Neural cell (in vitro differentiated cells): ENCODE measurements around the gene NPFF. TPM values are rescaled to one million over a fixed set of nuclear protein-coding genes. Genes with fewer than 3 reads are reported as not detected.

Experiments
- H2AFZ ChIP-seq: fragments of 200-600, 300-800 bp; sonication (generic), shearing (Covaris generic); 2 replicates; pipeline ENCODE4 v1.6.0; 2014; ENCODE audit warnings: low read depth, mild to moderate bottlenecking, antibody characterized with exemption, low read length, moderate library complexity
- H3F3A ChIP-seq: fragments of 200-600 bp; shearing (Covaris generic); 2 replicates; pipeline ENCODE4 v1.6.1; 2016; ENCODE audit warnings: mild to moderate bottlenecking, moderate library complexity, mixed read lengths, antibody characterized with exemption, low read length; ENCODE audit not compliant: insufficient read depth, poor library complexity, severe bottlenecking
- H3K27ac ChIP-seq: fragments of 200-600, 300-800 bp; sonication (generic), shearing (Covaris generic); 2 replicates; pipeline ENCODE4 v1.5.1; 2014; ENCODE audit warnings: mild to moderate bottlenecking, low read length, moderate library complexity
- H3K27me3 ChIP-seq: fragments of 300-800, 200-600 bp; sonication (generic), shearing (Covaris generic); 2 replicates; pipeline ENCODE4 v1.6.0; 2014; ENCODE audit warnings: mild to moderate bottlenecking, low read depth, low read length, moderate library complexity; ENCODE audit not compliant: insufficient read depth
- H3K36me3 ChIP-seq: fragments of 300-800, 200-600 bp; sonication (generic), shearing (Covaris generic); 2 replicates; pipeline ENCODE4 v1.5.1; 2014; ENCODE audit warnings: mild to moderate bottlenecking, antibody characterized with exemption, low read length, moderate library complexity; ENCODE audit not compliant: insufficient read depth
- H3K4me2 ChIP-seq: fragments of 300-800, 200-600 bp; sonication (generic), shearing (Covaris generic); 2 replicates; pipeline ENCODE4 v1.6.0; 2014; ENCODE audit warnings: mild to moderate bottlenecking, low read length
- H3K4me3 ChIP-seq: fragments of 300-800, 200-600 bp; sonication (generic), shearing (Covaris generic); 2 replicates; pipeline ENCODE4 v1.5.1; 2014; ENCODE audit warnings: mild to moderate bottlenecking, low read length, moderate library complexity
- H3K79me2 ChIP-seq: fragments of 200-600 bp; shearing (Covaris generic); replicated peaks from 2 replicates; pipeline ENCODE4 v1.6.0; 2014; ENCODE audit warnings: mild to moderate bottlenecking, low read length, moderate library complexity; ENCODE audit not compliant: insufficient read depth
- H3K9ac ChIP-seq: fragments of 300-800, 200-600 bp; sonication (generic), shearing (Covaris generic); 2 replicates; pipeline ENCODE4 v1.6.1; 2016; ENCODE audit warnings: mild to moderate bottlenecking, low read length, mixed read lengths
- H3K9me2 ChIP-seq: fragments of 200-600 bp; shearing (Covaris generic); 2 replicates; pipeline ENCODE4 v1.6.1; 2016; ENCODE audit warnings: mild to moderate bottlenecking, low read length, mixed read lengths; ENCODE audit not compliant: insufficient read depth
- H3K9me3 ChIP-seq: fragments of 200-600, 300-800 bp; sonication (generic), shearing (Covaris generic); 2 replicates; pipeline ENCODE4 v1.6.1; 2016; ENCODE audit warnings: mild to moderate bottlenecking, mixed run types, low read length, moderate library complexity, mixed read lengths
- H4K20me1 ChIP-seq: fragments of 200-600 bp; shearing (Covaris generic); 2 replicates; pipeline ENCODE4 v1.6.1; 2016; ENCODE audit warnings: mild to moderate bottlenecking, mixed run types; ENCODE audit not compliant: insufficient read depth
- EP300 ChIP-seq: fragments of 450-650 bp; conservative IDR thresholded peaks from 2 replicates; pipeline ENCODE4 v1.6.1; 2014; ENCODE audit warnings: antibody characterized with exemption, mild to moderate bottlenecking, moderate library complexity; ENCODE audit not compliant: poor library complexity, severe bottlenecking
- EZH2 ChIP-seq: fragments of 200-600, 300-800 bp; shearing (Covaris generic), sonication (generic); IDR thresholded peaks from 2 replicates; pipeline ENCODE4 v1.6.1; 2014; ENCODE audit warnings: antibody characterized with exemption, low read length, borderline replicate concordance, mild to moderate bottlenecking; ENCODE audit not compliant: insufficient read depth, poor library complexity, severe bottlenecking
- MXI1 ChIP-seq: fragments of 450-650 bp; conservative IDR thresholded peaks from 2 replicates; pipeline ENCODE4 v1.6.1; 2014; ENCODE audit warnings: antibody characterized with exemption, mild to moderate bottlenecking; ENCODE audit not compliant: poor library complexity, severe bottlenecking
- POLR2AphosphoS5 ChIP-seq: IDR thresholded peaks from 2 replicates; pipeline ENCODE4 v1.6.1; 2012
- RAD21 ChIP-seq: fragments of 450-650 bp; conservative IDR thresholded peaks from 2 replicates; pipeline ENCODE4 v1.6.1; 2014; ENCODE audit warnings: antibody characterized with exemption, mild to moderate bottlenecking, moderate library complexity
- SMC3 ChIP-seq: fragments of 450-650 bp; conservative IDR thresholded peaks from 2 replicates; pipeline ENCODE4 v1.6.1; 2014; ENCODE audit warnings: antibody characterized with exemption, mild to moderate bottlenecking, moderate library complexity; ENCODE audit not compliant: poor library complexity
- TAF1 ChIP-seq: IDR thresholded peaks from 2 replicates; pipeline ENCODE4 v1.6.1; 2012; ENCODE audit warnings: low read depth
- polyA plus RNA-seq: library from polyadenylated mRNA; depleted of rRNA; stranded (reverse); fragments of >200 nt; gene quantifications from 2 replicates; pipeline ENCODE4 v1.2.3, GENCODE V29; 2014
- small RNA-seq, 3 experiments: library from RNA; depleted of rRNA; stranded (forward); fragments of <200 nt; gene quantifications; one replicate each; pipeline ENCODE3, GENCODE V24; 2012
- TF ChIP-seq, protein P1 (sequence below): fragments of 450-650 bp; IDR thresholded peaks from 2 replicates; pipeline ENCODE4 v1.5.1; 2014; ENCODE audit warnings: antibody characterized with exemption, mild to moderate bottlenecking, moderate library complexity; ENCODE audit not compliant: poor library complexity, severe bottlenecking

NPFF gene
- polyA plus RNA-seq, 1 donor from 2014 or later = not detected

DNA sequence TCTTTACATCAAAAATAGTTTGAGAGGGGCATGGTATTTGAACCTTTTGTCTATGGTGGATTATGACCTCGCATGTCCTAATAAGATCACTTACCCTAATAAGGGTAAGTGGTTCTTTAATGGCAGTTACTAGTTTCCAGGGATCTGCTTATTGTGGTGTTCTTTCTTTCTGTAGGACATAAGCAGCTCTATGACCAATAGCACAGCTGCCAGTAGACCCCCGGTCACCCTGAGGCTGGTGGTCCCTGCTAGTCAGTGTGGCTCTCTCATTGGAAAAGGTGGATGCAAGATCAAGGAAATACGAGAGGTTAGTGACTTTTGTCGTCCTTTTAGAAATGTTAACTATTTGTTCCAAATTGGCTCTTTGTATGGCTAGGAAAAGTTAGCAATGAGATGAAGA lies 48.2 kb downstream of the NPFF start:
- Histone ChIP-seq H3K9me2 (no peaks in the 10 kb centered on the region), H3F3A (no peaks in the 10 kb centered on the region), H3K27me3 (no peaks in the 10 kb centered on the region), H3K79me2 (peaks cover 46% of the 10 kb centered on the region), H3K27ac (no peak overlapping the region), H3K9me3 (no peaks in the 10 kb centered on the region), H3K4me3 (no peak overlapping the region), H3K4me2 (no peak overlapping the region), H4K20me1 (peaks cover 30% of the 10 kb centered on the region), H2AFZ (no peak overlapping the region), H3K36me3 (peaks cover 22% of the 10 kb centered on the region), H3K9ac (no peak overlapping the region)
- no peak for TF ChIP-seq TAF1
- TF ChIP-seq EZH2 = no peak
- no peak for TF ChIP-seq POLR2AphosphoS5
- TF ChIP-seq, protein P1, sequence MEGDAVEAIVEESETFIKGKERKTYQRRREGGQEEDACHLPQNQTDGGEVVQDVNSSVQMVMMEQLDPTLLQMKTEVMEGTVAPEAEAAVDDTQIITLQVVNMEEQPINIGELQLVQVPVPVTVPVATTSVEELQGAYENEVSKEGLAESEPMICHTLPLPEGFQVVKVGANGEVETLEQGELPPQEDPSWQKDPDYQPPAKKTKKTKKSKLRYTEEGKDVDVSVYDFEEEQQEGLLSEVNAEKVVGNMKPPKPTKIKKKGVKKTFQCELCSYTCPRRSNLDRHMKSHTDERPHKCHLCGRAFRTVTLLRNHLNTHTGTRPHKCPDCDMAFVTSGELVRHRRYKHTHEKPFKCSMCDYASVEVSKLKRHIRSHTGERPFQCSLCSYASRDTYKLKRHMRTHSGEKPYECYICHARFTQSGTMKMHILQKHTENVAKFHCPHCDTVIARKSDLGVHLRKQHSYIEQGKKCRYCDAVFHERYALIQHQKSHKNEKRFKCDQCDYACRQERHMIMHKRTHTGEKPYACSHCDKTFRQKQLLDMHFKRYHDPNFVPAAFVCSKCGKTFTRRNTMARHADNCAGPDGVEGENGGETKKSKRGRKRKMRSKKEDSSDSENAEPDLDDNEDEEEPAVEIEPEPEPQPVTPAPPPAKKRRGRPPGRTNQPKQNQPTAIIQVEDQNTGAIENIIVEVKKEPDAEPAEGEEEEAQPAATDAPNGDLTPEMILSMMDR = no peak
- no peak for TF ChIP-seq EP300
- TF ChIP-seq MXI1 = no peak
- TF ChIP-seq RAD21 = no peak
- no peak for TF ChIP-seq SMC3

Small RNA genes within 50 kb of the gene (small RNA-seq; reads per million reads assigned to genes)
- 0 reads per million in 3 experiments for gene AC023509.3

Other genes with a start within 250 kb of the NPFF start
- gene ESPL1, start 239.2 kb downstream of the NPFF start, polyA plus RNA-seq = 0.33 and 4.5 TPM in 2 replicates
- gene PFDN5, start 211.9 kb downstream of the NPFF start, polyA plus RNA-seq = 1,371 and 1,383 TPM in 2 replicates
- gene MYG1, start 207.8 kb downstream of the NPFF start, polyA plus RNA-seq = 70.5 and 84.1 TPM in 2 replicates
- 138 and 153 TPM in 2 replicates for gene AAAS, start 185.9 kb downstream of the NPFF start, polyA plus RNA-seq
- not detected in 2 replicates for gene SP7, start 171.1 kb downstream of the NPFF start, polyA plus RNA-seq
- 7.3 and 9.9 TPM in 2 replicates for gene SP1, start 127.3 kb downstream of the NPFF start, polyA plus RNA-seq
- not detected in 2 replicates for gene AMHR2, start 83.6 kb downstream of the NPFF start, polyA plus RNA-seq
- gene PRR13, start 65.8 kb downstream of the NPFF start, polyA plus RNA-seq = 6.4 and 11.2 TPM in 2 replicates
- gene PCBP2, start 55.4 kb downstream of the NPFF start, polyA plus RNA-seq = 242 and 261 TPM in 2 replicates
- 82.0 and 87.0 TPM in 2 replicates for gene MAP3K12, start 8.0 kb downstream of the NPFF start, polyA plus RNA-seq
- 135 and 162 TPM in 2 replicates for gene TARBP2, start 6.2 kb downstream of the NPFF start, polyA plus RNA-seq
- gene ATF7, start 118.9 kb upstream of the NPFF start, polyA plus RNA-seq = 1.9 and 6.3 TPM in 2 replicates
- 227 and 331 TPM in 2 replicates for gene ATP5MC2, start 168.6 kb upstream of the NPFF start, polyA plus RNA-seq
- 169 and 187 TPM in 2 replicates for gene CALCOCO1, start 220.0 kb upstream of the NPFF start, polyA plus RNA-seq
- not detected in 2 replicates for gene CISTR, start 244.5 kb upstream of the NPFF start, polyA plus RNA-seq